ENCODE measurements around the gene UBE4B.

- TF ChIP-seq CTCF (IDR thresholded peaks at IDR 0.05; ENCODE audit: poor library complexity) (no peak), EZH2 (IDR thresholded peaks at IDR 0.05; ENCODE audit: borderline replicate concordance) (no peak)
Observed at GRCh38 chr1:10187026-10187334, 154.2 kb downstream of the UBE4B start.

All from hepatocyte (in vitro differentiated cells).